ENCODE results near the gene ACTN3. TPM values are rescaled to one million over a fixed set of nuclear protein-coding genes. Genes with fewer than 3 reads are reported as not detected.

Gene ACTN3
- total RNA-seq (under 1 TPM in 1 of 2 experiments, not detected in 1; 0.27 TPM), polyA plus RNA-seq (under 1 TPM in 1 of 3 donors, not detected in 2; 0.08 TPM), total RNA-seq (0 to 0.26 (median 0) reads per million in 6 experiments)

- H3K36me3 Mint-ChIP-seq = peaks cover 0 to 18% (median 0%) of the 10 kb centered on the region in 3 donors
- no peaks in the 10 kb centered on the region for H3K9me3 Mint-ChIP-seq
- DNase-seq (no peak), ATAC-seq (no peak)
- H3K27ac Mint-ChIP-seq = peak within 1 kb of the TSS in 8 of 10 donors; percentile 84 to 96 (median 90)
- POLR2A ChIA-PET = interaction anchor here (1.0 to 3.7 kb wide), 16 partner anchors 11 to 132 kb away, joined by 3 to 41 read pairs (median 6); partner anchors contain the start of genes BBS1, CCDC87, CTSF and DPP3
- H3K4me3 Mint-ChIP-seq = peak within 1 kb of the TSS; percentile 81 to 91 (median 86)
- H3K4me1 Mint-ChIP-seq = peaks cover 36 to 43% (median 37%) of the 10 kb centered on the region in 4 donors
- no peaks in the 10 kb centered on the region for H3K27me3 Mint-ChIP-seq
Measured at GRCh38 chr11:66546368-66546965, at the start of gene ACTN3. Gene ACTN3 (plus strand): TSS chr11:66546903. CDS start chr11:66546938, 35 bp downstream.

- H3K4me1 Mint-ChIP-seq = no peaks in the 10 kb centered on the region
- no peaks in the 10 kb centered on the region for H3K9me3 Mint-ChIP-seq
- POLR2A ChIA-PET = no interaction called here
- ATAC-seq (no peak), DNase-seq (no peak)
- no peak overlapping the region for H3K4me3 Mint-ChIP-seq
- H3K36me3 Mint-ChIP-seq = peaks cover 0 to 49% (median 9%) of the 10 kb centered on the region in 3 donors
- H3K27me3 Mint-ChIP-seq = no peaks in the 10 kb centered on the region
- H3K27ac Mint-ChIP-seq = no peak overlapping the region
Measured at GRCh38 chr11:66497206-66497605, 49.5 kb upstream of the ACTN3 start.

GRCh38 chr11:66498506-66498905 lies 48.2 kb upstream of the ACTN3 start:
- peaks cover 0 to 48% (median 5%) of the 10 kb centered on the region in 3 donors for H3K36me3 Mint-ChIP-seq
- no peak for ATAC-seq
- H3K27ac Mint-ChIP-seq = peak overlapping the region in 2 of 10 donors; percentile 8 to 13
- no peaks in the 10 kb centered on the region for H3K4me1 Mint-ChIP-seq
- POLR2A ChIA-PET = no interaction called here
- H3K27me3 Mint-ChIP-seq = no peaks in the 10 kb centered on the region
- no peaks in the 10 kb centered on the region for H3K9me3 Mint-ChIP-seq
- DNase-seq = peak in 1 of 10 donors; percentile 1
- H3K4me3 Mint-ChIP-seq = no peak overlapping the region

GRCh38 chr11:66505276-66505816 lies 41.4 kb upstream of the ACTN3 start:
- DNase-seq (no peak), ATAC-seq (no peak)
- Mint-ChIP-seq H3K9me3 (no peaks in the 10 kb centered on the region), H3K27me3 (no peaks in the 10 kb centered on the region), H3K4me1 (peaks cover 0 to 4% (median 3%) of the 10 kb centered on the region in 4 donors), H3K27ac (no peak overlapping the region), H3K36me3 (peaks cover 0 to 38% (median 0%) of the 10 kb centered on the region in 3 donors), H3K4me3 (no peak overlapping the region)
- POLR2A ChIA-PET = no interaction called here

- Mint-ChIP-seq H3K4me3 (peak overlapping the region in 2 of 10 donors; percentile 10 to 19), H3K36me3 (peaks cover 0 to 23% (median 0%) of the 10 kb centered on the region in 3 donors), H3K9me3 (no peaks in the 10 kb centered on the region), H3K27ac (no peak overlapping the region), H3K27me3 (no peaks in the 10 kb centered on the region), H3K4me1 (peaks cover 11 to 21% (median 15%) of the 10 kb centered on the region in 4 donors)
- no peak for ATAC-seq
- POLR2A ChIA-PET = interaction anchor here (0.6 to 1.7 kb wide), 3 partner anchors 34 to 320 kb away, joined by 3 to 6 read pairs (median 4); partner anchors contain the start of gene RBM14
- DNase-seq = no peak
Measured at GRCh38 chr11:66509131-66509561, 37.6 kb upstream of the ACTN3 start.

GRCh38 chr11:66510271-66510989 lies 36.3 kb upstream of the ACTN3 start, which contains the start of gene BBS1:
Gene BBS1 (plus strand): TSS chr11:66510635. CDS start chr11:66510660, 25 bp downstream.
- DNase-seq (peak; percentile 69 to 85 (median 76)), ATAC-seq (peak; percentile 98 to 99)
- Mint-ChIP-seq H3K27ac (peak within 1 kb of the TSS; percentile 59 to 87 (median 80)), H3K4me3 (peak within 1 kb of the TSS; percentile 87 to 91 (median 88)), H3K36me3 (peaks cover 0 to 21% (median 5%) of the 10 kb centered on the region in 3 donors), H3K4me1 (peaks cover 11 to 21% (median 15%) of the 10 kb centered on the region in 4 donors), H3K9me3 (no peaks in the 10 kb centered on the region), H3K27me3 (no peaks in the 10 kb centered on the region)
- POLR2A ChIA-PET = interaction anchor here (0.7 to 1.7 kb wide), 10 partner anchors 8 to 609 kb away, joined by 3 to 6 read pairs (median 4); partner anchors contain the start of genes ACTN3, DPP3, KDM2A and MRPL11

GRCh38 chr11:66510990-66511339 lies 35.7 kb upstream of the ACTN3 start:
- no peak for ATAC-seq
- Mint-ChIP-seq H3K9me3 (no peaks in the 10 kb centered on the region), H3K27me3 (no peaks in the 10 kb centered on the region), H3K27ac (peak overlapping the region; percentile 59 to 87 (median 80)), H3K36me3 (peaks cover 0 to 22% (median 5%) of the 10 kb centered on the region in 3 donors), H3K4me1 (peaks cover 11 to 21% (median 15%) of the 10 kb centered on the region in 4 donors), H3K4me3 (peak overlapping the region; percentile 87 to 91 (median 88))
- POLR2A ChIA-PET = interaction anchor here (0.9 to 1.7 kb wide), 8 partner anchors 9 to 608 kb away, joined by 3 to 6 read pairs (median 5); partner anchors contain the start of genes ACTN3, DPP3, KDM2A and MRPL11
- no peak for DNase-seq

- H3K27me3 Mint-ChIP-seq = no peaks in the 10 kb centered on the region
- no peak for ATAC-seq
- peak in 1 of 10 donors; percentile 55 for DNase-seq
- H3K27ac Mint-ChIP-seq = no peak overlapping the region
- H3K4me1 Mint-ChIP-seq = no peaks in the 10 kb centered on the region
- POLR2A ChIA-PET = interaction anchor here (0.7 kb wide), 1 partner anchor 18 kb away, joined by 4 read pairs; no protein-coding TSS in a partner anchor
- peaks cover 0 to 52% (median 22%) of the 10 kb centered on the region in 3 donors for H3K36me3 Mint-ChIP-seq
- H3K9me3 Mint-ChIP-seq = no peaks in the 10 kb centered on the region
- H3K4me3 Mint-ChIP-seq = no peak overlapping the region
Measured at GRCh38 chr11:66523611-66524010, 23.1 kb upstream of the ACTN3 start.

GRCh38 chr11:66524304-66525040 lies 22.2 kb upstream of the ACTN3 start:
- Mint-ChIP-seq H3K9me3 (no peaks in the 10 kb centered on the region), H3K4me1 (no peaks in the 10 kb centered on the region), H3K4me3 (no peak overlapping the region), H3K27me3 (no peaks in the 10 kb centered on the region), H3K27ac (peak overlapping the region in 1 of 10 donors; percentile 75), H3K36me3 (peaks cover 0 to 50% (median 22%) of the 10 kb centered on the region in 3 donors)
- no peak for ATAC-seq
- peak in 1 of 10 donors; percentile 0 for DNase-seq
- POLR2A ChIA-PET = interaction anchor here (0.7 kb wide), 1 partner anchor 18 kb away, joined by 4 read pairs; no protein-coding TSS in a partner anchor

GRCh38 chr11:66529069-66529468 lies 17.6 kb upstream of the ACTN3 start:
- H3K4me1 Mint-ChIP-seq = peaks cover 0 to 6% (median 2%) of the 10 kb centered on the region in 4 donors
- POLR2A ChIA-PET = no interaction called here
- H3K36me3 Mint-ChIP-seq = peaks cover 0 to 22% (median 4%) of the 10 kb centered on the region in 3 donors
- ATAC-seq = no peak
- no peak overlapping the region for H3K4me3 Mint-ChIP-seq
- DNase-seq = no peak
- H3K27me3 Mint-ChIP-seq = no peaks in the 10 kb centered on the region
- H3K9me3 Mint-ChIP-seq = no peaks in the 10 kb centered on the region
- H3K27ac Mint-ChIP-seq = no peak overlapping the region

- DNase-seq (no peak), ATAC-seq (no peak)
- Mint-ChIP-seq H3K4me3 (peak overlapping the region in 1 of 10 donors; percentile 34), H3K4me1 (peaks cover 0 to 6% (median 2%) of the 10 kb centered on the region in 4 donors), H3K9me3 (no peaks in the 10 kb centered on the region), H3K27ac (peak overlapping the region in 1 of 10 donors; percentile 25), H3K36me3 (peaks cover 0 to 20% (median 4%) of the 10 kb centered on the region in 3 donors), H3K27me3 (no peaks in the 10 kb centered on the region)
- POLR2A ChIA-PET = interaction anchor here (0.5 kb wide), 1 partner anchor 20 kb away, joined by 3 read pairs; no protein-coding TSS in a partner anchor
Measured at GRCh38 chr11:66529655-66530054, 17.0 kb upstream of the ACTN3 start.

All from naive thymus-derived CD8-positive, alpha-beta T cell (primary cell).